Measurements from ENCODE around the gene ICAM5. TPM values are rescaled to one million over a fixed set of nuclear protein-coding genes. Genes with fewer than 3 reads are reported as not detected.
"Not testable (repeated sequence)": the region's sequence is repeated elsewhere in the genome, so short reads cannot be mapped to it uniquely, and the experiment has no call there.

ICAM5 gene
- total RNA-seq (2.9 TPM), polyA plus RNA-seq (ENCODE audit: insufficient read depth, low read depth, low replicate concordance) (0.34 TPM)
- long read RNA-seq, donor 1 = 0 reads
- long read RNA-seq, donor 2 = 0 reads
- long read RNA-seq, donor 3 = 0 reads
- long read RNA-seq, donor 4 = 0 reads
- long read RNA-seq, donor 5 = 0 reads
- long read RNA-seq, donor 6 = 0 reads
- long read RNA-seq, donor 7, partial matches to known transcripts = 1 of 4 reads
- long read RNA-seq, donor 7, other reads (novel, unspliced or antisense) = 2 of 4 reads
- long read RNA-seq, donor 8 = 0 reads
- long read RNA-seq, donor 9, partial matches to known transcripts = 0 of 1 reads
- long read RNA-seq, donor 9, other reads (novel, unspliced or antisense) = 0 of 1 reads
- long read RNA-seq, donor 10 = 0 reads

DNA sequence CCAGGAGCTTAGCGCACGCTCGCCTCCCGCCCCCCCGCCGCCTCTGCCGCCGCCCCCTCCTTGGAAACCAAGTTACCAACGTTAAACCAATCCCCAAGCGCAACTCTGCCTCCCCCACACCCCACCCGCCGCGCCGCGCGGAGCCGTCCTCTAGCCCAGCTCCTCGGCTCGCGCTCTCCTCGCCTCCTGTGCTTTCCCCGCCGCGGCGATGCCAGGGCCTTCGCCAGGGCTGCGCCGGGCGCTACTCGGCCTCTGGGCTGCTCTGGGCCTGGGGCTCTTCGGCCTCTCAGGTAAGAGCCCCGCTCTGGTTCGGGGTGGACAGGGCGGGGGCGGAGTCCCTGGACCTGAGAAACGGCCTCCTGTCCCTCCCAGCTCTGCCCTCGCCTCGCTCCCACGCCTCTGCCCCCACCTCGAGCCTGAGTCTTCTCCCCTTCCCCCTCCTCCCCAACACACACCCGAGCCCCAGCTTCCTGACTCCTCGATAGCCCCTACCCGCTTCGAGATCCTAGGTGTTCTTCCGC lies at the start of gene ICAM5:
ICAM5 (plus strand) TSS at position 117 of the 521 bp plus-strand sequence; CDS start at position 209, 92 bp downstream.
- DNase-seq = no peak
- no peak for FAIRE-seq
- H3K4me1 ChIP-seq (ENCODE audit: control insufficient read depth in 2 of 3, insufficient read depth in 2 of 3, low read depth in 1 of 3, low read length in 3 of 3) = peaks cover 0 to 33% (median 7%) of the 10 kb centered on the region in 3 donors
- TF ChIP-seq, protein P1, sequence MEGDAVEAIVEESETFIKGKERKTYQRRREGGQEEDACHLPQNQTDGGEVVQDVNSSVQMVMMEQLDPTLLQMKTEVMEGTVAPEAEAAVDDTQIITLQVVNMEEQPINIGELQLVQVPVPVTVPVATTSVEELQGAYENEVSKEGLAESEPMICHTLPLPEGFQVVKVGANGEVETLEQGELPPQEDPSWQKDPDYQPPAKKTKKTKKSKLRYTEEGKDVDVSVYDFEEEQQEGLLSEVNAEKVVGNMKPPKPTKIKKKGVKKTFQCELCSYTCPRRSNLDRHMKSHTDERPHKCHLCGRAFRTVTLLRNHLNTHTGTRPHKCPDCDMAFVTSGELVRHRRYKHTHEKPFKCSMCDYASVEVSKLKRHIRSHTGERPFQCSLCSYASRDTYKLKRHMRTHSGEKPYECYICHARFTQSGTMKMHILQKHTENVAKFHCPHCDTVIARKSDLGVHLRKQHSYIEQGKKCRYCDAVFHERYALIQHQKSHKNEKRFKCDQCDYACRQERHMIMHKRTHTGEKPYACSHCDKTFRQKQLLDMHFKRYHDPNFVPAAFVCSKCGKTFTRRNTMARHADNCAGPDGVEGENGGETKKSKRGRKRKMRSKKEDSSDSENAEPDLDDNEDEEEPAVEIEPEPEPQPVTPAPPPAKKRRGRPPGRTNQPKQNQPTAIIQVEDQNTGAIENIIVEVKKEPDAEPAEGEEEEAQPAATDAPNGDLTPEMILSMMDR (IDR thresholded peaks at IDR 0.05; ENCODE audit: borderline replicate concordance, extremely low read depth, insufficient read depth) = no peak
- intact Hi-C loops (cut with DNase I) = no loop called here
- no peak within 1 kb of the TSS for H3K27ac ChIP-seq (ENCODE audit: low read depth in 2 of 2, low read length in 2 of 2)
- peak within 1 kb of the TSS in 1 of 3 donors; percentile 19 for H3K9ac ChIP-seq (ENCODE audit: low read length in 3 of 3)
- peak within 1 kb of the TSS in 1 of 3 donors; percentile 32 for H3K4me3 ChIP-seq (ENCODE audit: low read length in 3 of 3)
- no peaks in the 10 kb centered on the region for H3K9me3 ChIP-seq (ENCODE audit: control insufficient read depth in 2 of 3, insufficient read depth in 1 of 3, low read length in 3 of 3)
- H3K36me3 ChIP-seq (ENCODE audit: control insufficient read depth in 2 of 3, insufficient read depth in 3 of 3, low read length in 3 of 3) = peaks cover 0 to under 1% (median 0%) of the 10 kb centered on the region in 3 donors
- H3K27me3 ChIP-seq (ENCODE audit: control insufficient read depth, insufficient read depth, low read length) = peaks cover 46% of the 10 kb centered on the region

- not testable (repeated sequence) for FAIRE-seq; H3K9me3 ChIP-seq (ENCODE audit: control insufficient read depth in 2 of 3, insufficient read depth in 1 of 3, low read length in 3 of 3); H3K27me3 ChIP-seq (ENCODE audit: control insufficient read depth, insufficient read depth, low read length); H3K9ac ChIP-seq (ENCODE audit: low read length in 3 of 3); H3K27ac ChIP-seq (ENCODE audit: low read depth in 2 of 2, low read length in 2 of 2); DNase-seq; H3K36me3 ChIP-seq (ENCODE audit: control insufficient read depth in 2 of 3, insufficient read depth in 3 of 3, low read length in 3 of 3); H3K4me1 ChIP-seq (ENCODE audit: control insufficient read depth in 2 of 3, insufficient read depth in 2 of 3, low read depth in 1 of 3, low read length in 3 of 3); H3K4me3 ChIP-seq (ENCODE audit: low read length in 3 of 3)
- intact Hi-C loops (cut with DNase I) = loop anchor here (10.0 kb wide), 1 partner anchor 317 kb away; no protein-coding TSS in a partner anchor
Observed at GRCh38 chr19:10241826-10242449, 47.8 kb upstream of the ICAM5 start.

GRCh38 chr19:10243606-10244005 lies 46.1 kb upstream of the ICAM5 start:
- no peak overlapping the region for H3K9ac ChIP-seq (ENCODE audit: low read length in 3 of 3)
- H3K27ac ChIP-seq (ENCODE audit: low read depth in 2 of 2, low read length in 2 of 2) = no peak overlapping the region
- no peak for FAIRE-seq
- H3K4me1 ChIP-seq (ENCODE audit: control insufficient read depth in 2 of 3, insufficient read depth in 2 of 3, low read depth in 1 of 3, low read length in 3 of 3) = no peaks in the 10 kb centered on the region
- no peaks in the 10 kb centered on the region for H3K27me3 ChIP-seq (ENCODE audit: control insufficient read depth, insufficient read depth, low read length)
- TF ChIP-seq, protein P1 (IDR thresholded peaks at IDR 0.05; ENCODE audit: borderline replicate concordance, extremely low read depth, insufficient read depth) = no peak
- intact Hi-C loops (cut with DNase I) = loop anchor here (10.0 kb wide), 1 partner anchor 319 kb away; no protein-coding TSS in a partner anchor
- H3K9me3 ChIP-seq (ENCODE audit: control insufficient read depth in 2 of 3, insufficient read depth in 1 of 3, low read length in 3 of 3) = no peaks in the 10 kb centered on the region
- H3K4me3 ChIP-seq (ENCODE audit: low read length in 3 of 3) = no peak overlapping the region
- no peak for DNase-seq
- H3K36me3 ChIP-seq (ENCODE audit: control insufficient read depth in 2 of 3, insufficient read depth in 3 of 3, low read length in 3 of 3) = no peaks in the 10 kb centered on the region
